Stimulated activated CD4-positive, alpha-beta T cell treated with anti-CD3 and anti-CD28 coated beads, TNF-alpha, amount 100 ng/mL, for 4 hours (primary cell): Measurements from ENCODE around the gene PUM1.

ENCODE experiments used
- DNase-seq, 3 experiments: peaks; one replicate each; pipeline ENCODE4 v3.0.0-alpha.2; 2020; ENCODE audit warnings: low read depth in 3 of 3

The PUM1 gene

DNA sequence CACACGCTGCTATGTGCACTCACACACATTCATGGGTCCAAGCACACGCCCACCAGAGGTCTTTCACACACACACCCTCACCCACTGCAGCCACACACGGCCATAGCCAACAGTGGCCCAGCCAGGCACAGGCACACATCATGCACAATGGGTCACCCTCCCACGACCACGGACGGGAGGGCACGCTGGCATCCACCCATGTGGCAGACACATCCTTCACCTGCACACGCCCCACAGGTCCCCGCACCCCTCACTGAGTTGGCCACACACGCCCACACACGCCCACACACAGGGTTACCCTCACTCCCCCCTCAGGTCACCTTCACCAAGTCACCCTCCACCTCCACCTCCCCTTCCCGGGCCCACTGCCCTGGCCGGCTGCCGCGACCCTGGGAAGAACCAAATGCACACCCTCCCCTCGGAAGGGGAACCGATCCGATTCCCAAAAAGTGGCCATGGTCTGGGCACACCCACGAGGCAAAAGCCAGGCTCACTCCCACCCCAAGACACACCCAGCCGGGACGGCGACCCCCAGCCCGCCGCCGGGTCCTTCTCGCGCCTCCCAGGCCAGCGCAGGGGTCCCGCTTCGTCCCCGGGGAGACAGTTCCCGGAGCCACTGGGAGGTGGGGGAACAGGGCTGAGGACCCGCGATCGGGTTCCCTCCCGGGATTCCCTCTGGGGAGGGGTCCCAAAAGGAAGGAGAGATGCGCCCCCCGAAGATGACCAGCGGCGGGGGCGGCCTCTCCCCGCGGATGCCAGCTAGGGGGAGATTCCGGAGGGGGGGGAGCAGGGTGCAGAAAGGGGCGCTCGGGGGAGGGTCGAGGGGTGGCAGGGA, 157.8 kb downstream of the PUM1 start:
- no peak for DNase-seq

GRCh38 chr1:30906631-30907441, 158.7 kb downstream of the PUM1 start:
- no peak for DNase-seq

DNA sequence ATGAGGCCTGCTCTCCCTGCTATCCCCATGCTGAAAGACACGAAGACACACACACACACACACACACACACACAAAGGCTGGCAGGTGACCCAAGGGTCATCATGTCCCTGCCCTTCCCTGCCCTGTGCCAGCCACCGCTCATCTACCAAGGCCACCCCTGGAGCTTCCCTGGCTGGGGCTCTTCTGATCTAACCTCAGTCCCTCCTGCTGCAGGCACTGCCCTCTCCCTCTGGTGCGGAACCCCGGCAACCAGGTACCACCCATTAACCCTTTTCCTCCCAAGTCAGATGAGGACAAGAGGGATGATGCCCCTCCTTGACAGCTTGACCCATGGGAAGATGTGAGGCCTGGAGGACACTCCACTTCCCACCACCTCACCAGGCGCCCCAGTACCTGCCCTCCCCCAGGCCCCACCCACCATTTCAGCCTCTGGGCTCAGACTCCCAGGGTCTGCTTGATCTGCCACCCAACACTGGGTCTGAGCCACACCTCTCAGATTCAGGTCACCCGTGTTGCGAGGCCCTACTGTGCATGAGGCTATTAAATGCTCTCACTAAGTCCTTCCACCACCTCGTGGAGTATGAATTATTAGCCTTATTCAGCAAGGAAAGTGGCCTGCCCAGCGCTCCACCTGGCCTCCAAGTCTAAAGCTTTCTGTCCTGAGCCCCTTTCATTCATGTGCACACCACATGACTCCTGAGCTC, 159.4 kb downstream of the PUM1 start:
- DNase-seq, result no peak

- no peak for DNase-seq
Measured at GRCh38 chr1:30905403-30905802, 160.1 kb downstream of the PUM1 start.

- no peak for DNase-seq
Measured at GRCh38 chr1:30904962-30905335, 160.6 kb downstream of the PUM1 start.

DNA sequence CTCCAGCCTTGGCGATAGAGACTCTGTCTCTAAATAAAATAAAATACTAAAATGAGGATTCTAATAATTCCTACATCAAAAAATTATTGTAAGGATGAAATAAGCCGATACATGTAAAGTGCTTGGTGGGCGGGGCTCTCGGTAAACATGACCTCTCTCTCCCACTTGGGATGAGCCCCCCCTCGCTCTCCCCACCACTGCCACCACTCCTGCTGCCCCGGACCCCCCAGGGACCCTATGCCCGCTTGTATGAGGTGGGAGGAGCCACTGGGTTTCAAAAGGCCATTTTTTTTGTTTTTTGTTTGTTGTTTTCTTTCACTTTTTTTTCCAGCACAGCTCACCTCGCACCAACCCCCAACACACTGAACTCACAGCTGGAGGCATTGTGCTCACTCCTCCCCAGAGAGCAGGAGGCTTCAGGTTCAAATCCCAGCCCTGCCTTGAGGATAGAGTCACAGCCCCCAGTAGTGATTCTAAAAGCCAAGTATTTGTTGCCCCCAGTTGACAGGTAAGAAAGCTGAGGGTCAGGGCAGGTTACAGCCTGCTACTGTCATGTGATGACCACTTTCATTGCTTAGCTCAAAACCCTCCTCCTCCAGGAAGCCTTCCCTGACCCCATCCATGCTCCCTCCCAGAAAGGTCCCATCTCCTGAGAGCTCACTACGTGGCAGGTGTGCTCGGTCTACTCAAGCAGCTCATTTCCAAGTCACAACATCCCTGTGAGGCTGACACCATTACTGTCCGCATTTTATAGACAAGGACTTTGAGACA, 161.1 kb downstream of the PUM1 start:
- DNase-seq, result no peak

DNA sequence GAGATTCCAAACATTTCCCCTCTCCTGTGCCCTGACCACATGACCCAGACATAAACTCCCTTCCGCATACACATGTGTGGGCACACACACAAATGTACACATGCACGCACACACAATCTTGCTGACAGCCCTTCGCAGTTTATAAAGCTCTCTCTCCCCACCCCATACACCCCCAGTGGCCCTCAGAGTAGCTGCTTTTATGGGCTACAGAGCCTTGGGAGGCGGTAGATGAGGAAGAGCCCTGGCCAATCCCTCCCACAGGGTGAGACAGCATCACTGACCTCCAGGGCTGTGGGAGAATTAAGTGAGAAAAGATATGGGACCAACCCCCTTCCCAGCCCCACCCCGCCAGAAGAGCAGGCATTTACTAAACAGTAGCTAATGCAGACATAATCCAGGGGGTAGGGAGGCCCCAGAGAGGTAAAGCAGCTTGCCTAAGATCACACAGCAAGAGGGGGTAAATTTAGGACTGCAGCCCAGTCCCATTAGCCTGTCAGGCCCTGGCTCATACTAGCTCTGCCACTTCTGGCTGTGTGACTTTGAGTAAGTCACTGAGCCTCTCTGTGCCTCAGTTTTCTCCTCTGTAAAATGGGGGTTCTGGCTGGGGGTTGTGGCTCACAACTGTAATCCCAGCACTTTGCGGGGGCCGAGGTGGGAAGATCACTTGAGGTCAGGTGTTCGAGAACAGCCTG, 162.0 kb downstream of the PUM1 start:
- no peak for DNase-seq

DNA sequence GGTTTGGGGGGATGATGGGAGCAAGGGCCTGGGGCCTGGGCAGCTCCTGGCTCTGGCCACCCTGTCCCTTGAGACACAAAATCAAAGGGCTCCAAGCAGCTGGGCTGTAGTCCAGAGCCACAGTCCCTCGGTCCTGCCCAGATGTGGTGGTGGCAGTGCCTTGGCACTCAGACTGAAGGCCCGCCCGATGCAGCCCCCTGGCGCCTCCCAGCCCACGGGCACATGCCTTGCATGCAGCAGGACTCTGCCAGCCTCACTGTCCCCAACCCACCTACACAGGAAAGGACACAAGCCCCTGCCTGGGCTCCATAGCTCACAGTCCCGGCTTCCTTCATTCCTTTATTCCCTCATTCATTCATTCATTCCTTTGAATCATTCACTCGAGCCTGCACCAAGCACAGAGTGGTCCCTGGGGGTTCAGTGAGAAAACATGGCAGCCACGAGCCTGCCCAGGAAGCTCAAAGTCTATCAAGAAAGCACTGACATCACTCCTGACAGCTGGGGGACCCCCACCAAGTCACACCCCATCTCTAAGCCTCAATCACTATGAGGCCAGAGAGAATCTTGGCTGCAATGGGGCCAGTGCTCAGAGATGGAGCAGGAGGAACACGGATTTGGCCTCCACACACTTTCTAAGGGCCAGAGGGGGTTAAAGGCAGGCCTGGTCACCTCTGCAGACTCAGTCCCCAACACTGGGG, 162.8 kb downstream of the PUM1 start:
- DNase-seq, result no peak

DNA sequence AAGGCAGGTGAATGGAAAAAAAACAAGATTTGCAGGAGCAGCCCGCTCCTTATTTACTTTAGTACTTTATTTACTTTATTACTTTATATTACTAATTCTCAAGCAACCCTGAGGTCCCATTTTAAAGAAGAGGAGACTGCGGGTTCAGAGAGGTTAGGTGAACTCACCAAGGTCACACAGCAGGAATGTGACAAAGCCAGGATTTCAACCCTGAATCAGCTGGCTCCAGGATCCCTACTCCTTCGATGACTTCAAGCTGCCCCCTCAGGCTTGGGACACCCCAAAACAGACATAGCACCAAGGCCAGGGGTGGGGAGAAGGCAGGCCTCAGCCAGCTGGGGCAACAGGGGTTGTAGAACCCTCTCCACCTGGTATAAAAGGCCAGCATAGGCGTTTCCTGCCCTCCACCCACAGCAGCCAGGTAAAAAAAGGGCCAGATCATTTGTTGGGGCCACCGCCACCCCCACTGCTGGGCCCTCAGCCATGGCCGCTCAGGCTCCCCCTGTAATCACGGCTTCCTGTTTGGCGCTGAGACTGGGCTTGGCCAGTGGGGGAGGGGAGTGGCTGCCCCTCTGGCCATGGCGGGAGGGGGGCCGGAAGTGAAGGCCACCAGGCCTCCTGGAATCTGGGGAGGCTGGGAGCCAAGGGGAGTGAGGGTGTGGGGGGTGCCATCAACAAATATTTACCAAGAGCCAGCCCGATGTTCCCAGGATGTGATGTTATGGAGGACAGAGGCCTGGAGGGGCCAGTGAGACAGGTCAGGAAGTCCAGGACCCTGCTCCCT, 163.5 kb downstream of the PUM1 start:
- no peak for DNase-seq

DNA sequence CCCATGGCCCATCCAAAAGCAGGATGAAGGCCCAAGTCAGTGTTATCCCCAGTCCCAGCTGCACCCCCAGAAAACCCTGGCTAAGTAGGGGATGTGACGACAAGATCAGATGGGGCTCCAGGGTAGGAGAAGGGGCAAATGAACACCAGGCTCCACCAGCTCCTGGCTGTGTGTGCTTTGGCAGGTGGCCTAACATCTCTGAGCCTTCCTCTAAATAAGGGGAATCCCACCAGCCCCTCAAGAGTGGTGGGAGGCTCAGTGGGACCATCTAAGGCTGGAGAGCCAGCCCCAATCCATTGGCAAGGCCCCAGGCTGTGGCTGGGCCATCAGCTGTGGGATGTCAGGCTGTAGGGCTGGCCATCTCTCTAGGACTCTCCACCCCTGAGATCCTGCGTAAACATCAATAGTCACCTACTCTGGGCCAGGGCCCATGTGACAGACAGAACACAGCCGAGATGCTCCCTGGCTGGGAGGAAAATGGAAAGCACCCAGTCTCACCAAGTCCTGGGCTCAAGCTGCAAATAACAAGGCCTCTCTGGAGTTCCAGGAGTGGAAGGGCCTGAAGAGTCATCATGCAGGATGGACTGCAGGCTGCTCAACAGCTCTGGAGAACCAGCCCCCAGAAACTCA, 164.5 kb downstream of the PUM1 start:
- no peak for DNase-seq

DNA sequence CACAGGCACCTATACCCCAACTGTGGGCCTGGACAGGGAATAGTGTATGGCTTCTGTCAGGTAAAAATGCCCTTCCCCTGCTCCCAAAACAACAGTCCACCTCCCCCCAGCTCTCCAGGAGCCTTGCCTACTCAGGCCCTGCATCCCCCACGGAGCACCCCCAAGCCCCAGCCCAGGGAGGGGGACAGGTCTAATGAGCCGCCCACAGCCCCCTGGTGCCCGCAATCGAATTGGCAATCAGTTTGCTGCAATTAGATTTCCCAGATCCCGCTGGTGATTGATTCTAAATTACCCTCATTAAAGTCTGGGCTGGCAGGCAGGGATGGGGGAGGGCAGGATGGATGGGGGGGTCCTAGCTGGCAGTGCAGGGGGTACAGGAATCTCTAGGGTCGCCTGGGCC, 165.0 kb downstream of the PUM1 start:
- no peak for DNase-seq

- DNase-seq, result no peak
Measured at GRCh38 chr1:30899577-30900389, 165.7 kb downstream of the PUM1 start.

- no peak for DNase-seq
Measured at GRCh38 chr1:30898031-30898815, 167.3 kb downstream of the PUM1 start.

GRCh38 chr1:30896905-30897304, 168.6 kb downstream of the PUM1 start:
- no peak for DNase-seq

DNA sequence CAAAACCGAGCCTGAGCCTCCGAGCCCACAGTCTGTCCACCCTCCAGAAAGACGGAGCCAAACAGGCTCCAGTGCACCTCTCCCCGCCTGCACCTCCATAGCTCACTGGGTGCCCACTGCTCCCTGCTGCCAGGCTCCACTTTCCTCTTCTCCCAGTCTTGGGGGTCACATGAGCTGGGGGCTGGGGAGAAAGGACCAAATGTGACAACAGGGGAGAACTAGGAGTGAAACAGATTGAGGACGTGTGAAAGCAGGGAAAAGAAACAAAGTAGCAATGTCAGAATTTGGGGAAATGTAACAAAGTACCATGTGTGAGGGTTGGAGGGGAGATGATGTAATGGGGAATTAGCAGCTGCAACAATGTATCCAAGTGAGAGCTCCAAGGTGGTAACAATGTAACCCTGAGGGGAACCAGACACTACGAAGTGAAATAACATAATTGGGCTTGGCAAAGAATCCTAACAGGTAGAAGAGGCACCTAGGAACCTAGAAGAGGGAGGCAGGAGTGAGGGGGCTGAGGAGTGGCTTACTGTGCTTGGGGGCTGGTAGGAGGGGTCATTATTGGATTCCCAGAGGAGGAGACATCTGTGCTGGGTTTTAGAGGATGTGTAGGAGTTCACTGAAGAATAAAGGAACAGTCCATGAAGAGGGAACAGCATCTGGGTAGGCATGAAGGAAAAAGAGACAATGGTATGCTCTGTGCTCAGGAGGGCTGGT, 169.4 kb downstream of the PUM1 start:
- no peak for DNase-seq

DNA sequence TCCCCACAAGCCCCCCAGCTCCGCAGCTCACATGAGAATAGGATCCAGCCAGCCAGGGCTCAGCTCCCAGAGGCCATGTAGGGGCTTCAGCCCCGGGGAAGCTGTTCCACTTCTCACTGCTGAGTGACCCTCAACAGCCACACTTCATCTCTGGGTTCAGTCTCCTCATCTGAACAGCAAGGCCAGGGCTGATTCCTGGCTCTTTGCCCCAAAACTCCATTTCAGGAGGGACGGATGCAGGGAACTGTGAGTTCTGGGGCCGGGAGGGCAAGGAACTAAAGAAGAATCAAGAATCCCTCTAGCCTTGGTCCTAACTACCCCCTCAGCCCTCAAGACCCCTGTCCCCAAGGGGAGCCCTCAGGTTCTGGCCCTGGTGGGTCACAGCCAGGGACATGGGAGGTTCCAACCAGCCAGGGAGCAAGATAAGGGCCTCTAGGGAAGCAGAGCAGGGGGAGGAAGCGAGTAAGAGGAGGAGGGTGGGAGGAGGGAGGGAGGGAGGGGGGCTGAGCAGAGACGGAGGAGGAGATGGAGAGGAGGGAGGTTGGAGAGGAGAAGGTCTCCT, 170.1 kb downstream of the PUM1 start:
- DNase-seq, result no peak
